Renal cortex interstitium (tissue), 11 donors: Measurements from ENCODE around the gene PKD1. TPM values are rescaled to one million over a fixed set of nuclear protein-coding genes. Genes with fewer than 3 reads are reported as not detected.

Source experiments
- DNase-seq, 11 donors: peaks; one replicate each; pipeline ENCODE4 v3.0.0-alpha.2; 2013; ENCODE audit warnings: low read depth in 9 of 11, low spot score in 4 of 11; ENCODE audit errors: extremely low read depth in 1 of 11
- polyA plus RNA-seq, 3 donors: library from polyadenylated mRNA; unstranded; fragments of 120-200 nt; gene quantifications; one replicate each; pipeline ENCODE4 v1.2.1, GENCODE V29; 2013; ENCODE audit not compliant: insufficient read length in 3 of 3

Gene PKD1
- polyA plus RNA-seq, 3 donors, result 53.6 to 123 (median 101) TPM

GRCh38 chr16:2172688-2173335 is 37.1 kb upstream of the PKD1 start:
- no peak for DNase-seq

GRCh38 chr16:2171601-2172178 is 36.0 kb upstream of the PKD1 start:
- DNase-seq, result no peak

DNA sequence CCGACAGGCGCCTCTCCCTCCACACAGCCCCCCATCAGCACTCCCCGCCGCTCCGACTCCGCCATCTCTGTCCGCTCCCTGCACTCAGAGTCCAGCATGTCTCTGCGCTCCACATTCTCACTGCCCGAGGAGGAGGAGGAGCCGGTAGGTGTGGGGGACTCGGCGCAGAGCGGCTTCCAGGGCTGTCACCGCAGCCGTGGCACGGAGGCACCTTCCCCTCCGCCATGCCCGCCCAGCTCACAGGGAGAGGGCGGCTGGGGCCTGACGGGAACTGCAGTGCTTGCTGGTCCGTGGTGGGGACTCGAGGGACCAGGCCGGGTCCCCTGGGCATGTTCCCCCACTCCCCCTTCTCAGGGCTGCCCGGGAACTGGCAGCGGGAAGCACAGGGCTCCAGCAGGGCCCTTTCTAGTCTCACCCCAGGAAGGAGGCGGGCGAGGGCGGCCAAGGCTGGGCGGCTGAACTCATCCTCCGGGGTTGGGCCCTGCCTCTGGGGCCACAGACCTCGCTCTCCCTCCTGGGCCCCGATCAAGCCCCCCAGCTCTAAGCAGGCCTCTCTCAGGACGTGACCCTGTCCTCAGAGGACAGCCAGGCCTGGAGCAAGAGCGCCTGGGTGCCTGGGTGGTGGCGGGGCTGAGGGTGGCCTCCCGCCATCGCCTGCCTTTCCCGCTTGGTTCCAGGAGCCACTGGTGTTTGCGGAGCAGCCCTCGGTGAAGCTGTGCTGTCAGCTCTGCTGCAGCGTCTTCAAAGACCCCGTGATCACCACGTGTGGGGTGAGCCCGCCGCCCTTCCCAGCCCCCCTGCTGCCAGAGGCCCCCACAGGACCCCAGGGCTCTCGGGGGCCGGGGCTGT is 35.1 kb upstream of the PKD1 start:
- DNase-seq, result no peak

DNA sequence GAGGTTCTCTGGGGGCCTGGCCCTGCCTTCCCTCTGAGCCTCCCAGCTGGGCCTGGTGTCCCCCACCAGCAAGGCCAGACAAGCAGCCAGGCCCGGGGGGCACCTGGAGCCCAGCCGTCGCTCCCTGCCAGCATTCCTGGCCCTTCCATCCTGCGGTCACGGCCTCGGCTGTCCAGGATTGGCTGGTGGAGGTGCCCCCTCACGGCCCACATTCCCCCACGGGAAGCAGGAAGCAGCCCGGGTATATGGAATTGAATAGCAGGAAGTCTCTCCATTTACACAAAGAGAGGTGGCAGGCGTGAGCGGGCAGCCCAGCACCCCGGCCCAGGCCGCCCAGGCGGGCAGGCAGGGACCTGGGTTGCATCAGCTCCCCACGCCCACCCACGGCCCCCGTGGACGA is 34.4 kb upstream of the PKD1 start:
- DNase-seq, result no peak

- DNase-seq, result no peak
These were observed 31.5 kb upstream of the PKD1 start for GRCh38 chr16:2167068-2167638.

GRCh38 chr16:2166263-2167067 is 30.8 kb upstream of the PKD1 start:
- DNase-seq, result no peak

DNA sequence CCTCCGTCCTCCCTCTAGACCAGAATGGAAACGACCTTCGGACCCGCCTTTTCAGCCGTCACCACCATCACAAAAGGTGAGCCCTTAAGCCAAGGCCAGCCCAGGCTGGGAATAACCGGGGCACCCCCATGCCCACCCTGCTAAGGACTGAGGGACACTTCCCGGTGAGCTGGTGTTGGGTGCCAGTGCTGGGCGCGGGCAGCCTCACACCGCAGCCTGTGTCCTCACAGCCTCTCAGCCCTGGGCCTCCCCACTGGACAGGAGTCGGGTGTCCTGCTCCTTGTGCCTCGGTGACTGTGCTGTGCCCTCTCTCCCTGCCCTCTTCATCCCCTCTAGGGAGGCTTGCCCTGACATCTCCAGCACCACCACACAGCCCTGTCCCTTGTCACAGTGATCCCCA is 30.2 kb upstream of the PKD1 start:
- DNase-seq, result no peak

GRCh38 chr16:2163211-2163881 is 27.6 kb upstream of the PKD1 start:
- no peak for DNase-seq

GRCh38 chr16:2162676-2163118 is 27.0 kb upstream of the PKD1 start:
- DNase-seq, result no peak

- no peak for DNase-seq
These were observed 26.2 kb upstream of the PKD1 start for GRCh38 chr16:2161911-2162310.

- no peak for DNase-seq
These were observed 25.3 kb upstream of the PKD1 start for GRCh38 chr16:2160915-2161551.

DNA sequence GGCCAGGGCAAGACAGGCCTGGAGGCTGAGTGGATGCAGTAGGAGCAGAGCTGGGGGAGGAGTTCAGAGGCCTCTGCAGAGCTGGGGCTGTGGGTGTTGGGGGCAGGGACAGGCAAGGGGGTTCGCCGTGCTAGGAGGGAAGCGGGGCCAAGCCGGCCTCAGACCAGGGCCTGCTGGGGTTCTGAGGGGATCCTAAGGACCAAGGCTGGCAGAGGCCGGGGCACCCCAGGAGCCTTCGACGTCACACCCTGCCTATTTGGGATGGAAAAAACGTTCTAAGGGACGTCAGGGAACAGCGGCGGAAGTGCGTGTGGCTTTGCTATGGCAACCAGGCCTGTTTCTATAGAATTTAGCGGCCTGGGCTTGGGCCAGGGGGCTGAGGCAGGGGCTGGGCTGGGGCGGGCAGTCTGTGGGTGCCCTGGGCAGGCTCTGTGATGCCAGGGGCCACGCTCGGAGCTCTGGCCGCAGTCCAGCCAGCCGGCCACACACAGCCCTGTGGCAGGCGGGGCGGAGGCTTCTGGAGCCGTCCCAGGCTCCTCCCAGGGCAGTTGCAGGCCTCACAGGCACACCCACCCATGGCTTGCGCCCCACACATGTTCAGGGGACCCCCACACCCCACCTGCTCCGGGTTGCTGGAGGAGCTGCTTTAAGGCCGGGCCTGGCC is 23.6 kb upstream of the PKD1 start:
- DNase-seq, result no peak

- DNase-seq, result no peak
These were observed 22.6 kb upstream of the PKD1 start for GRCh38 chr16:2158262-2158638.

DNA sequence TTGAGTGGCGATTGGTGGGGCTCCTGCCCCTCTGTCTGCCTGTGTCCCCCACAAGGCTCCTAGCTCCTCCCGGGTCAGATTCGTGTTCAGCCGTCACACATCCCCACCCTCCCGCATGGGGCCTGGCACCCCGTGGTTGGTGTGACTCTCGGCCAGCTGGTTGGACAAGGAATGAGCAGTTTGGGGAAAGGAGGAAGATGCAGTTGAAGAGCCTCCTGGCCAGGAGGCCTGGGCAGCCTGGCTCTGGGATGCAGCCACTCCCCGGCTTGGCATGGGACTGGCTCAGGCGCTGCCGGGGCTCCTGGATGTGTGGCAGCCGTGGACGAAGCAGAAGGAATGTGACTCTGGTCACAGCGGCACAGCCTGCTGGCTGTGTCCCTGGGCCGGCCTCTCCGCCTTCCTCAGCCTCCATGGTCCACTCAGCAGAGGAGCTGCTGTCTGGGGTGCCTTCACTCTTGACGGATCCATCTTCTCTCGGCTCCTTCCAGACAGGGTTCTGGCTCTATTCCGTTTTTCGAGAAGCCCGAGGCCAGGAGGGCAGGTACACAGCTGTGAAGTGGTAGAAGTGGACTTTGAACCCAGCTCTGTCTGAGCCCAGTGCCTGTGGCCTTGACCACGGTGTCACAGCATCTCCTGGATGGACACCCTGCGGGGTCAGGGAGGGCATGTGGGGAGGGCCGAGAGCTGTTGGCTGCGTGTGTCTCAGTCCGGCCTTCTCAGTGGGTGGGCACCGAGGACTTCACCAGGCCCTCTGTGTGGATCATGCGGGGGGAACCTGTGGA is 22.0 kb upstream of the PKD1 start:
- DNase-seq, result no peak

GRCh38 chr16:2156849-2157224 is 21.1 kb upstream of the PKD1 start:
- no peak for DNase-seq

DNA sequence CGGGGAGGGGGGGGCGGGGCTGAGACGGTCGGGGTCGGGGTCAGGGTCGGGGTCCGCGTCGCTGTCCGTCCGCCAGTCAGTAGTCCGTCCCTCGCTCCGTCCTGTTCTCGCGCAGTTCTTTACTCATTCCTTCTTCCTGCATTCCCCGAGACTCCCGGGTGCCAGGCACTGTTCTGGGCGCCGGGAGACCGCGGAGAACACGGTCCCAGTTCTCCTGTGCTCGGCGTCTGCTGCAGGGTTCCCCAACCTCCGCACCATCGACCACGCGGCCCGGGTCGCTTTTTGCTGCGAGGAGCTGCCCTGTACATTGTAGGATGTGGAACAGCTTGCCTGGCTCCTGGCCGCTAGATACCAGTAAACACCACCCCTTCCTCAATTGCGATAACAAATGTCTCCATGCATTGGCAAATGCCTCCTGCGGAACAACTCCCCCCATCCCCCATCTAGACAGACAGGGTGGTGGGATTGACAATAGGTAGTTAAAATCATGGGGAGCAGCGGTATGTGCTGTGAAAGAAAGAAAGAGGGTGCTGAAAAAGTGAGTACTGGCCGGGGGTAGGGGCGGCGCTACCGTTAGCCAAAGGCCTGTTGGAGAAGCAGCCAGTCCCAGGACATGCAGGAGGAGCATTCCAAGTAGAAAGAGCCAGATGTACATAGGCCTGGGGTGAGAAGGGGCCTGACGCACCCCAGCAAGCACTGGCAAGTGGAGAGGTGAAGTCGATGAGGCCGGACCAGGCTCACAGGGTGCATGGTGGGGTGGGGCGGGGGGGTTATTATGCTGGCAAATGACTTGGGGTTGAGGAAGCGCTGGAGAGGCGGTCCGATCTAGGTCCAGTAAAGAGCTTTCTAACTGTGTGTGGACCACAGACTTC is 20.5 kb upstream of the PKD1 start:
- DNase-seq, result no peak
